Effector memory CD4-positive, alpha-beta T cell (primary cell): ENCODE results near the gene MAPK10.

Source experiments
- DNase-seq, 3 donors: peaks; one replicate each; pipeline ENCODE4 v3.0.0-alpha.2; 2020
- H3K27ac ChIP-seq: 2 replicates; pipeline ENCODE4 v1.7.0; 2013; ENCODE audit warnings: mild to moderate bottlenecking, low read length, moderate library complexity; ENCODE audit not compliant: insufficient read depth, poor library complexity, severe bottlenecking
- H3K27me3 ChIP-seq: replicated peaks from 2 replicates; pipeline ENCODE4 v1.7.0; 2013; ENCODE audit warnings: mild to moderate bottlenecking, low read length; ENCODE audit not compliant: insufficient read depth, control insufficient read depth, poor library complexity, severe bottlenecking
- H3K36me3 ChIP-seq: 2 replicates; pipeline ENCODE4 v1.7.0; 2013; ENCODE audit warnings: mild to moderate bottlenecking, low read length, moderate library complexity; ENCODE audit not compliant: control insufficient read depth, insufficient read depth
- H3K4me1 ChIP-seq: 2 replicates; pipeline ENCODE4 v1.7.0; 2013; ENCODE audit warnings: low read length, mild to moderate bottlenecking; ENCODE audit not compliant: control insufficient read depth, insufficient read depth, poor library complexity, severe bottlenecking
- H3K4me3 ChIP-seq: 2 replicates; pipeline ENCODE4 v1.7.0; 2013; ENCODE audit warnings: low read length, low read depth, mild to moderate bottlenecking; ENCODE audit not compliant: insufficient read depth, poor library complexity, severe bottlenecking
- H3K9me3 ChIP-seq: 2 replicates; pipeline ENCODE4 v1.7.0; 2013; ENCODE audit warnings: mild to moderate bottlenecking, low read length, moderate library complexity; ENCODE audit not compliant: control insufficient read depth

Gene MAPK10

GRCh38 chr4:86233681-86234080 lies 126.2 kb downstream of the MAPK10 start:
- Histone ChIP-seq H3K27me3 (no peaks in the 10 kb centered on the region), H3K9me3 (no peaks in the 10 kb centered on the region), H3K27ac (no peak overlapping the region), H3K4me3 (no peak overlapping the region), H3K4me1 (no peaks in the 10 kb centered on the region), H3K36me3 (no peaks in the 10 kb centered on the region)
- DNase-seq = no peak

GRCh38 chr4:86233090-86233489 lies 126.8 kb downstream of the MAPK10 start:
- Histone ChIP-seq H3K4me1 (no peaks in the 10 kb centered on the region), H3K27me3 (no peaks in the 10 kb centered on the region), H3K36me3 (no peaks in the 10 kb centered on the region), H3K27ac (no peak overlapping the region), H3K4me3 (no peak overlapping the region), H3K9me3 (no peaks in the 10 kb centered on the region)
- DNase-seq = no peak

GRCh38 chr4:86223472-86223871 lies 136.4 kb downstream of the MAPK10 start:
- H3K36me3 ChIP-seq = no peaks in the 10 kb centered on the region
- no peak overlapping the region for H3K4me3 ChIP-seq
- H3K4me1 ChIP-seq = no peaks in the 10 kb centered on the region
- H3K27me3 ChIP-seq = no peaks in the 10 kb centered on the region
- H3K9me3 ChIP-seq = no peaks in the 10 kb centered on the region
- no peak for DNase-seq
- H3K27ac ChIP-seq = no peak overlapping the region

- Histone ChIP-seq H3K4me3 (no peak overlapping the region), H3K4me1 (no peaks in the 10 kb centered on the region), H3K36me3 (no peaks in the 10 kb centered on the region), H3K27me3 (no peaks in the 10 kb centered on the region), H3K9me3 (no peaks in the 10 kb centered on the region), H3K27ac (no peak overlapping the region)
- no peak for DNase-seq
Observed at GRCh38 chr4:86221002-86221401, 138.9 kb downstream of the MAPK10 start.

GRCh38 chr4:86220121-86220520 lies 139.7 kb downstream of the MAPK10 start:
- no peak overlapping the region for H3K27ac ChIP-seq
- DNase-seq = no peak

GRCh38 chr4:86218746-86219473 lies 140.9 kb downstream of the MAPK10 start:
- DNase-seq = no peak
- Histone ChIP-seq H3K36me3 (no peaks in the 10 kb centered on the region), H3K27me3 (no peaks in the 10 kb centered on the region), H3K9me3 (no peaks in the 10 kb centered on the region), H3K27ac (no peak overlapping the region), H3K4me1 (no peaks in the 10 kb centered on the region), H3K4me3 (no peak overlapping the region)

More at GRCh38 chr4:86220121-86220520, 139.7 kb downstream of the MAPK10 start:
- no peaks in the 10 kb centered on the region for H3K36me3 ChIP-seq
- H3K4me3 ChIP-seq = no peak overlapping the region
- H3K4me1 ChIP-seq = no peaks in the 10 kb centered on the region
- no peaks in the 10 kb centered on the region for H3K27me3 ChIP-seq
- no peaks in the 10 kb centered on the region for H3K9me3 ChIP-seq

GRCh38 chr4:86203176-86203575 lies 156.7 kb downstream of the MAPK10 start:
- Histone ChIP-seq H3K27ac (no peak overlapping the region), H3K4me3 (no peak overlapping the region), H3K9me3 (no peaks in the 10 kb centered on the region), H3K4me1 (no peaks in the 10 kb centered on the region), H3K27me3 (no peaks in the 10 kb centered on the region), H3K36me3 (no peaks in the 10 kb centered on the region)
- DNase-seq = no peak

GRCh38 chr4:86185659-86186058 lies 174.2 kb downstream of the MAPK10 start:
- Histone ChIP-seq H3K27me3 (no peaks in the 10 kb centered on the region), H3K9me3 (no peaks in the 10 kb centered on the region), H3K4me3 (no peak overlapping the region), H3K4me1 (no peaks in the 10 kb centered on the region), H3K27ac (no peak overlapping the region), H3K36me3 (no peaks in the 10 kb centered on the region)
- DNase-seq = no peak

GRCh38 chr4:86184901-86185285 lies 175.0 kb downstream of the MAPK10 start:
- Histone ChIP-seq H3K4me1 (no peaks in the 10 kb centered on the region), H3K36me3 (no peaks in the 10 kb centered on the region), H3K27ac (no peak overlapping the region), H3K9me3 (no peaks in the 10 kb centered on the region), H3K4me3 (no peak overlapping the region), H3K27me3 (no peaks in the 10 kb centered on the region)
- DNase-seq = no peak

GRCh38 chr4:86184216-86184900 lies 175.5 kb downstream of the MAPK10 start:
- no peak for DNase-seq
- H3K4me3 ChIP-seq = no peak overlapping the region
- H3K4me1 ChIP-seq = no peaks in the 10 kb centered on the region
- H3K27ac ChIP-seq = no peak overlapping the region
- H3K27me3 ChIP-seq = no peaks in the 10 kb centered on the region
- H3K9me3 ChIP-seq = no peaks in the 10 kb centered on the region
- no peaks in the 10 kb centered on the region for H3K36me3 ChIP-seq
